Measurements from ENCODE around the gene POU4F3. TPM values are rescaled to one million over a fixed set of nuclear protein-coding genes. Genes with fewer than 3 reads are reported as not detected.

POU4F3 gene
- total RNA-seq, 4 donors from 2014 or later, result not detected

DNA sequence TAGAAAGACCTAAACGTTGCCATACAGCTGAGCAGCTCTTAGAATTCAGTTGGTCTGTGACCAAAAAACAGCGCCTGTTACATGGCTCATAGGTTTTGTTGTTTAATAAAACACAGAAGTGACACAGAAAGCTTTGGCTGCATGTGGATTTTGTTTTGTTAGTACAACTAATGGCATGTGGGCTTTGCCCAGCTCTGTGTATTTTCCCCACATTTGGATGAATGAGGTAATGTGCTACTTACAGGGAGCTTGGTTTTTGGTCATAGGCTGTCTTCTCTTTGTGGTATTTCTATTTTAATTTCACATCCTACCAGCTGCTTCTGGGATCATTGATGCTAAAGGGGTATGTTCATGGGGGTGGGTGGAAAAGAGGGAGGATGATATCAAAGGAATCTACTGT lies 37.0 kb upstream of the POU4F3 start:
- Histone ChIP-seq H3K27me3 (no peaks in the 10 kb centered on the region), H3K4me3 (no peak overlapping the region), H3K9me3 (no peaks in the 10 kb centered on the region), H3K27ac (no peak overlapping the region), H3K36me3 (no peaks in the 10 kb centered on the region), H3K4me1 (no peaks in the 10 kb centered on the region)
- no peak for DNase-seq
- TF ChIP-seq, protein P1, sequence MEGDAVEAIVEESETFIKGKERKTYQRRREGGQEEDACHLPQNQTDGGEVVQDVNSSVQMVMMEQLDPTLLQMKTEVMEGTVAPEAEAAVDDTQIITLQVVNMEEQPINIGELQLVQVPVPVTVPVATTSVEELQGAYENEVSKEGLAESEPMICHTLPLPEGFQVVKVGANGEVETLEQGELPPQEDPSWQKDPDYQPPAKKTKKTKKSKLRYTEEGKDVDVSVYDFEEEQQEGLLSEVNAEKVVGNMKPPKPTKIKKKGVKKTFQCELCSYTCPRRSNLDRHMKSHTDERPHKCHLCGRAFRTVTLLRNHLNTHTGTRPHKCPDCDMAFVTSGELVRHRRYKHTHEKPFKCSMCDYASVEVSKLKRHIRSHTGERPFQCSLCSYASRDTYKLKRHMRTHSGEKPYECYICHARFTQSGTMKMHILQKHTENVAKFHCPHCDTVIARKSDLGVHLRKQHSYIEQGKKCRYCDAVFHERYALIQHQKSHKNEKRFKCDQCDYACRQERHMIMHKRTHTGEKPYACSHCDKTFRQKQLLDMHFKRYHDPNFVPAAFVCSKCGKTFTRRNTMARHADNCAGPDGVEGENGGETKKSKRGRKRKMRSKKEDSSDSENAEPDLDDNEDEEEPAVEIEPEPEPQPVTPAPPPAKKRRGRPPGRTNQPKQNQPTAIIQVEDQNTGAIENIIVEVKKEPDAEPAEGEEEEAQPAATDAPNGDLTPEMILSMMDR (IDR thresholded peaks at IDR 0.05), result no peak
- TF ChIP-seq POLR2A (IDR thresholded peaks at IDR 0.05), result no peak
- intact Hi-C loops (cut with DNase I), result no loop called here
- 52 to 57% methylated on average over 2 of the region's 2 CpGs for WGBS, 2 donors

DNA sequence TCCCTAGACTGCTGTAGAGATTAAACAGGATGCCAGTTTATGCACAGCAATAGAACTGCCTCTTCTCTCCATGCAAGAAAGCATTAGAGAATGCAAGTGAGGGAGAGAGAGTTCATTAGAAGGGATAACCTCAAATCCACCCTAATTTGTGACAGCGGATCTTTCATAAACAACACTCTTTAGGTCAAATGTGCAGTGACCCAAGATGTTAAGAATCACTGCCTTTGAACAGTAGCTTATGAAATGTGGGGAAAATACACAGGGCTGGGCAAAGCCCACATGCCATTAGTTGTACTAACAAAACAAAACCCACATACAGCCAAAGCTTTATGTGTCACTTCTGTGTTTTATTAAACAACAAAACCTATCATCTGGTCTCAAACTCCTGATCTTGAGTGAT lies 36.2 kb upstream of the POU4F3 start:
- 45 to 73% methylated on average over 1 of the region's 1 CpG for WGBS, 2 donors

DNA sequence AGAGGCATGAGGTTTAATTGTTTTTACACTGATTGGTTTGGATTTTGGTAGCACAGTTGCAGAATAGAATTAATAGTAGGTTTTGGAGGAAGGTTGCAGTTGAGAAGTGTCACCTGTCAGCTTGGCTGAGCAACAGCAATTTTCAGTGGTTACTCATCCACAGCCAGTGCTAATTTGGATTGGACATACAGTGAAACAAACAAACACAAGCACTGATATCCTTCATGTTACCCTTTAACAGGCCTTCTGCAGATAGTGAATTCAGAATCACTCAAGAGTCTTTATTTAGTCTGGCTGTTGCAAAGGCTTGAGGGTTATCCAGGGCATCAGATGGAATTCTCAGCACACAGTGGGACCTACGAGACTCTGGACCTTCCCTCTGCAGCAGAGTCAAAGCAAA lies 31.8 kb upstream of the POU4F3 start:
- TF ChIP-seq POLR2A (IDR thresholded peaks at IDR 0.05), result no peak
- TF ChIP-seq, protein P1 (IDR thresholded peaks at IDR 0.05), result no peak

More for the DNA sequence above, 36.2 kb upstream of the POU4F3 start:
- Histone ChIP-seq H3K27me3 (no peaks in the 10 kb centered on the region), H3K4me1 (no peaks in the 10 kb centered on the region), H3K9me3 (no peaks in the 10 kb centered on the region), H3K27ac (no peak overlapping the region), H3K36me3 (no peaks in the 10 kb centered on the region), H3K4me3 (no peak overlapping the region)
- intact Hi-C loops (cut with DNase I), result no loop called here
- TF ChIP-seq, protein P1 (IDR thresholded peaks at IDR 0.05), result no peak
- no peak for TF ChIP-seq POLR2A (IDR thresholded peaks at IDR 0.05)
- no peak for DNase-seq

DNA sequence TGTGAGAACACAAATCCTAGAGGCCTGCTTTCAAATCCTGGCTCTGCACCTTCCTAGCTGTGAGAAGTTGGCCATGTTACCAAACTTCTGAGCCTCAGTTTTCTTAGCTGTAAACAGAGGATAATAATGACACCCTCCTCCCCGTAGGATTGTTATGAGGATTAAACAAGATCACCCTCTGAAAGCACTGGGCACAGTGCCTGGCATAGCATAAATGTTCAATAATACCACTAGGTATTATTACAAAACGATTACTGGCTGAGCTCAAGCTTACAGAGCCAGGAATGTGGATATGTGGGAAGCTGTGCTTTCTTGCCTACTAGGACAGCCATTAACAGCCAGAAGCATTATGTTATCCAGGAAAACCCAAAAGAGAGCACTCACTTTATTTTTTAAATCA lies 30.8 kb upstream of the POU4F3 start:
- TF ChIP-seq POLR2A (IDR thresholded peaks at IDR 0.05), result no peak
- TF ChIP-seq, protein P1 (IDR thresholded peaks at IDR 0.05), result no peak
- no peak overlapping the region for H3K27ac ChIP-seq
- H3K4me3 ChIP-seq, result no peak overlapping the region
- H3K27me3 ChIP-seq, result peaks cover 0 to 5% (median 0%) of the 10 kb centered on the region in 4 donors
- no peaks in the 10 kb centered on the region for H3K36me3 ChIP-seq
- intact Hi-C loops (cut with DNase I), result no loop called here
- DNase-seq, result no peak
- no peaks in the 10 kb centered on the region for H3K4me1 ChIP-seq
- 30% methylated on average over 2 of the region's 2 CpGs for WGBS, 2 donors
- H3K9me3 ChIP-seq, result no peaks in the 10 kb centered on the region

More for the DNA sequence above, 31.8 kb upstream of the POU4F3 start:
- no peak for DNase-seq
- WGBS, 2 donors, result 14 to 17% methylated on average over 1 of the region's 1 CpG
- intact Hi-C loops (cut with DNase I), result no loop called here
- H3K27ac ChIP-seq, result no peak overlapping the region
- no peaks in the 10 kb centered on the region for H3K9me3 ChIP-seq
- peaks cover 0 to 5% (median 0%) of the 10 kb centered on the region in 4 donors for H3K27me3 ChIP-seq
- no peaks in the 10 kb centered on the region for H3K4me1 ChIP-seq
- H3K4me3 ChIP-seq, result no peak overlapping the region
- H3K36me3 ChIP-seq, result no peaks in the 10 kb centered on the region

DNA sequence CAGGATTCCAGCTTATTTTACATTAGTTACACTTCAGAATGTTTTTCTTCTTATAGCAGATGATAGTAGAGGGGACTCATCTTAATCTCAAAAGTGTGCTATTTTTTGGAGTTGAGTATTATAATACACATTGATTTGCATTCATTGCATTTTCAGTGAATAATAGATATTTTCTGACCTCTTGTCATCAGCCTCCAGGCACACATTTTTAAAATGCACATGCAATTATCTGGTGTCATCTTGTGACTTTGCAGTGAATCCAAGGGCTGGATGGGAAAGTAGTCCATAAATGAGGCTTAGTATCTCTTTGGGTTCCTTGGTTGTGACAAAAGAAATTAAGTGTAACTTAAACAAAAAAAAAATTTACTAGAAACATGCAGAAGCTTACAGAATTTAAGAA lies 28.1 kb upstream of the POU4F3 start:
- no peak for DNase-seq
- Histone ChIP-seq H3K4me3 (no peak overlapping the region), H3K36me3 (no peaks in the 10 kb centered on the region), H3K27me3 (peaks cover 0 to 13% (median 0%) of the 10 kb centered on the region in 4 donors), H3K27ac (no peak overlapping the region), H3K4me1 (no peaks in the 10 kb centered on the region), H3K9me3 (no peaks in the 10 kb centered on the region)
- intact Hi-C loops (cut with DNase I), result no loop called here
- TF ChIP-seq POLR2A (IDR thresholded peaks at IDR 0.05), result no peak
- TF ChIP-seq, protein P1 (IDR thresholded peaks at IDR 0.05), result no peak
